GM12878 (cell line): ENCODE data around the gene EMP2. TPM values are rescaled to one million over a fixed set of nuclear protein-coding genes. Genes with fewer than 3 reads are reported as not detected.

Source experiments
- ATAC-seq: fragments of 200-7000 bp; cut with Tn5 transposase; 3 replicates; pipeline ENCODE4 v1.9.1; 2020; ENCODE audit warnings: mild to moderate bottlenecking, moderate library complexity
- BruUV-seq: library from RNA; stranded (reverse); fragments of 400-500 nt; replicated peaks from 2 replicates; lab custom pipeline; 2021; lab: Mats Ljungman, UMichigan
- CTCF ChIA-PET: fragments of 300-600 bp; sonication (Branson Sonifier 250); formaldehyde crosslinking; extraction: SDS; loops from one replicate; lab custom pipeline; 2021; ENCODE audit warnings: inconsistent platforms; lab: Yijun Ruan, JAX
- POLR2A ChIA-PET: fragments of 350-600 bp; formaldehyde crosslinking; extraction: SDS; loops from one replicate; lab custom pipeline; 2021; ENCODE audit warnings: inconsistent platforms; lab: Charles Lee
- RAD21 ChIA-PET: fragments of 300-600 bp; sonication (Branson Sonifier 250); formaldehyde crosslinking; loops from one replicate; lab custom pipeline; 2023; ENCODE audit warnings: antibody characterized with exemption; ENCODE audit not compliant: unreplicated experiment; lab: Charles Lee
- SMC1A ChIA-PET: fragments of 300-600 bp; sonication (Branson Sonifier 250); formaldehyde crosslinking; loops from one replicate; lab custom pipeline; 2023; ENCODE audit not compliant: unreplicated experiment, uncharacterized antibody; lab: Charles Lee
- DNase-seq: peaks from one replicate; pipeline ENCODE4 v3.0.0-alpha.2; 2011; ENCODE audit warnings: low read depth, low spot score
- FAIRE-seq: peaks from 3 replicates; lab custom pipeline; 2011; peaks lifted over from hg19 to GRCh38; lab: Jason Lieb, UNC
- H2AFZ ChIP-seq: 2 replicates; pipeline ENCODE4 v1.6.0; 2011; ENCODE audit warnings: low read depth, low read length, control low read depth; ENCODE audit not compliant: control insufficient read depth
- H3K27ac ChIP-seq: 2 replicates; pipeline ENCODE4 v1.5.1; 2011; ENCODE audit warnings: control low read depth; ENCODE audit not compliant: control insufficient read depth, insufficient read depth
- H3K27me3 ChIP-seq, 2 experiments: replicated peaks in 1 of 2; 2 replicates each; pipeline versions ENCODE4 v1.6.0 to v1.6.1; 2011; ENCODE audit warnings: low read length in 1 of 2; ENCODE audit not compliant: control insufficient read depth in 2 of 2, insufficient read depth in 2 of 2
- H3K36me3 ChIP-seq, 2 experiments: 2 replicates each; pipeline ENCODE4 v1.5.1; 2011; ENCODE audit warnings: low read length in 1 of 2; ENCODE audit not compliant: control insufficient read depth in 2 of 2, insufficient read depth in 2 of 2
- H3K4me1 ChIP-seq: 2 replicates; pipeline ENCODE4 v1.6.1; 2011; ENCODE audit warnings: mild to moderate bottlenecking, low read length, moderate library complexity, mixed read lengths; ENCODE audit not compliant: control insufficient read depth, insufficient read depth
- H3K4me2 ChIP-seq: 2 replicates; pipeline ENCODE4 v1.6.0; 2011; ENCODE audit warnings: control low read depth; ENCODE audit not compliant: control insufficient read depth, insufficient read depth
- H3K4me3 ChIP-seq: fragments of 200-600 bp; sonication (generic); 2 replicates; pipeline ENCODE4 v1.5.1; 2016
- H3K79me2 ChIP-seq: 2 replicates; pipeline ENCODE4 v1.6.0; 2011; ENCODE audit warnings: low read length; ENCODE audit not compliant: control insufficient read depth, insufficient read depth
- H3K9ac ChIP-seq: 2 replicates; pipeline ENCODE4 v1.8.0; 2011; ENCODE audit warnings: low read length, control low read depth, mixed read lengths; ENCODE audit not compliant: control insufficient read depth, insufficient read depth
- H3K9me3 ChIP-seq: replicated peaks from 3 replicates; pipeline ENCODE4 v1.5.1; 2011; ENCODE audit warnings: mild to moderate bottlenecking, low read length; ENCODE audit not compliant: control insufficient read depth, insufficient read depth
- H4K20me1 ChIP-seq: 2 replicates; pipeline ENCODE4 v1.6.0; 2011; ENCODE audit not compliant: control insufficient read depth, insufficient read depth
- ASH2L ChIP-seq: fragments of 300-600, 200-600 bp; sonication (generic); IDR thresholded peaks from 2 replicates; pipeline ENCODE4 v1.6.1; 2017; ENCODE audit warnings: low read depth, mild to moderate bottlenecking, borderline replicate concordance
- ATF3 ChIP-seq: IDR thresholded peaks from 2 replicates; pipeline ENCODE4 v1.6.1; 2011; ENCODE audit warnings: low read depth, mild to moderate bottlenecking, low read length, moderate library complexity, borderline replicate concordance; ENCODE audit errors: extremely low read depth
- CREM ChIP-seq: IDR thresholded peaks from 2 replicates; pipeline ENCODE4 v1.6.1; 2014; ENCODE audit warnings: antibody characterized with exemption, low read depth
- EP300 ChIP-seq, 2 experiments: fragments of 150-350 bp in 1 of 2; IDR thresholded peaks; 2 replicates each; pipeline ENCODE4 v1.6.1; 2011 to 2012; ENCODE audit warnings: low read depth in 2 of 2, low read length in 2 of 2, borderline replicate concordance in 1 of 2, improper control_type of control experiment in 1 of 2, inconsistent platforms in 1 of 2; ENCODE audit not compliant: control insufficient read depth in 1 of 2
- IKZF1 ChIP-seq: fragments of 450-650 bp; conservative IDR thresholded peaks from 2 replicates; pipeline ENCODE4 v1.6.1; 2017; ENCODE audit warnings: antibody characterized with exemption, mild to moderate bottlenecking
- MAX ChIP-seq: IDR thresholded peaks from 2 replicates; pipeline ENCODE4 v1.6.1; 2012; ENCODE audit warnings: low read depth, low read length, improper control_type of control experiment
- MTA3 ChIP-seq: IDR thresholded peaks from 2 replicates; pipeline ENCODE4 v1.6.1; 2012; ENCODE audit warnings: low read length, inconsistent platforms, borderline replicate concordance
- NFIC ChIP-seq: IDR thresholded peaks from 2 replicates; pipeline ENCODE4 v1.6.1; 2012; ENCODE audit warnings: low read depth, mild to moderate bottlenecking, inconsistent platforms, low read length, moderate library complexity
- NR2C1 ChIP-seq: fragments of 450-650 bp; IDR thresholded peaks from 2 replicates; pipeline ENCODE4 v1.6.1; 2017; ENCODE audit warnings: antibody characterized with exemption, mild to moderate bottlenecking, moderate library complexity
- POU2F2 ChIP-seq: IDR thresholded peaks from 3 replicates; pipeline ENCODE4 v1.6.1; 2011; ENCODE audit warnings: low read depth, mild to moderate bottlenecking, low read length, borderline replicate concordance
- RAD21 ChIP-seq: IDR thresholded peaks from 2 replicates; pipeline ENCODE4 v1.6.1; 2011; ENCODE audit warnings: mild to moderate bottlenecking, low read depth, low read length, moderate library complexity; ENCODE audit not compliant: insufficient read depth
- RB1 ChIP-seq: fragments of 450-650 bp; formaldehyde crosslinking; IDR thresholded peaks from 2 replicates; pipeline ENCODE4 v1.6.1; 2017; ENCODE audit warnings: mild to moderate bottlenecking, borderline replicate concordance
- RFX5 ChIP-seq: IDR thresholded peaks from 2 replicates; pipeline ENCODE4 v1.6.1; 2011; ENCODE audit warnings: low read depth, low read length, improper control_type of control experiment
- SMAD5 ChIP-seq: IDR thresholded peaks from 2 replicates; pipeline ENCODE4 v1.6.1; 2016; ENCODE audit warnings: antibody characterized with exemption, low read depth
- SPI1 ChIP-seq: IDR thresholded peaks from 2 replicates; pipeline ENCODE4 v1.6.1; 2011; ENCODE audit warnings: low read depth, mild to moderate bottlenecking, low read length, moderate library complexity, borderline replicate concordance; ENCODE audit not compliant: insufficient read depth
- ZNF274 ChIP-seq: IDR thresholded peaks from one replicate; pipeline ENCODE4 v1.8.0; 2011; ENCODE audit not compliant: insufficient read length, insufficient read depth
- ZNF687 ChIP-seq: fragments of 450-650 bp; IDR thresholded peaks from 2 replicates; pipeline ENCODE4 v1.6.1; 2017; ENCODE audit warnings: mild to moderate bottlenecking, moderate library complexity
- ZSCAN29 ChIP-seq: fragments of 450-650 bp; IDR thresholded peaks from 2 replicates; pipeline ENCODE4 v1.6.1; 2017; ENCODE audit warnings: mild to moderate bottlenecking, moderate library complexity
- WGBS: methylation state at CpG from one replicate; pipeline ENCODE4 v1.1.6; 2016; ENCODE audit warnings: low lambda C conversion rate; ENCODE audit not compliant: insufficient replicate concordance, insufficient coverage; ENCODE audit errors: missing lambda C conversion rate; 5-methylcytosine and 5-hydroxymethylcytosine counted together
- in situ Hi-C: fragments of 300-500 bp; cut with MboI; formaldehyde crosslinking; loops from 9 replicates; pipeline ENCODE4 v1.14.3; 2018; ENCODE audit warnings: mixed read lengths
- intact Hi-C: fragments of 100-400 bp; cut with micrococcal nuclease; formaldehyde crosslinking; loops from one replicate; pipeline ENCODE4 v1.14.2; 2022; ENCODE audit not compliant: unreplicated experiment
- polyA plus RNA-seq, 11 experiments: library from polyadenylated mRNA; depleted of rRNA in 4 of 11; unstranded in 6 of 11; stranded (reverse) in 5 of 11; fragments of >200 nt; fragmentation: Nextera tagmentation in 4 of 11; fragmentation: Illumina TruSeq in 1 of 11; extraction: Ambion mirVana in 4 of 11; extraction: Trizol in 1 of 11; gene quantifications; 1 replicate in 1 of 11; 2 replicates in 10 of 11; pipeline versions ENCODE4 v1.2.1 to v1.2.3, GENCODE V29; 2011 to 2016; ENCODE audit warnings: inconsistent platforms in 2 of 11, missing spikeins in 2 of 11, low read depth in 1 of 11
- total RNA-seq, 4 experiments: library from RNA; depleted of rRNA in 3 of 4; stranded (reverse); fragments of >200 nt in 3 of 4; fragmentation: Illumina TruSeq in 1 of 4; extraction: Trizol in 1 of 4; gene quantifications; 2 replicates each; pipeline versions ENCODE4 v1.2.1 to v1.2.3, GENCODE V29; 2013 to 2021

EMP2 gene
- total and polyA plus RNA-seq, 10 of the 15 experiments (the other 5 are each of a cell fraction or from before 2014, with no cell fraction given) = 0.41 to 10.4 (median 3.8) TPM

- no peak for TF ChIP-seq MAX
Observed at GRCh38 chr16:10614685-10615084, 34.3 kb upstream of the EMP2 start (continued).

GRCh38 chr16:10613785-10614485 lies 33.5 kb upstream of the EMP2 start:
- ChIA-PET CTCF (interaction anchor here (0.6 kb wide), 1 partner anchor 921 kb away, joined by 3 read pairs; no protein-coding TSS in a partner anchor), POLR2A (no interaction called here), SMC1A (no interaction called here), RAD21 (no interaction called here)
- Histone ChIP-seq H2AFZ (no peak overlapping the region), H3K9me3 (no peaks in the 10 kb centered on the region), H3K4me1 (no peaks in the 10 kb centered on the region), H3K4me3 (no peak overlapping the region), H3K79me2 (no peaks in the 10 kb centered on the region), H3K36me3 (no peaks in the 10 kb centered on the region), H3K27ac (no peak overlapping the region), H3K9ac (no peak overlapping the region), H4K20me1 (no peaks in the 10 kb centered on the region), H3K4me2 (no peak overlapping the region), H3K27me3 (peaks cover 0 to 5% of the 10 kb centered on the region in 2 experiments; a peak in 1 of 4 replicates)
- intact Hi-C loops = no loop called here
- 9% methylated on average over 6 of the region's 6 CpGs for WGBS
- DNase-seq = no peak
- BruUV-seq = no TSS peak
- ATAC-seq = peak; percentile 91
- peak; percentile 86 for FAIRE-seq
- in situ Hi-C loops = no loop called here
- TF ChIP-seq MTA3 (no peak), SPI1 (peak; percentile 80), CREM (0 out of 2 replicates have a peak, but pooled peaks have one; percentile 25), ATF3 (no peak), SMAD5 (no peak), EP300 (IDR thresholded peaks at IDR 0.05; ENCODE audit: borderline replicate concordance in 1 of 2, control insufficient read depth in 1 of 2, low read depth in 2 of 2, low read length in 2 of 2) (peak in 1 of 2 experiments; percentile 12; a peak in 1 of 4 replicates), ZNF274 (no peak), NR2C1 (no peak), ZNF687 (no peak), ZSCAN29 (no peak), ASH2L (no peak), POU2F2 (no peak), IKZF1 (0 out of 2 replicates have a peak, but pooled peaks have one; percentile 24), RFX5 (no peak), RAD21 (no peak), RB1 (no peak), NFIC (0 out of 2 replicates have a peak, but pooled peaks have one; percentile 35)
